ENCODE data around the gene LYSMD4.

Gene LYSMD4

GRCh38 chr15:99729920-99730319 is 3.3 kb downstream of the LYSMD4 start:
- no peak for DNase-seq

- DNase-seq: no peak
Measured at GRCh38 chr15:99729327-99729726, 3.9 kb downstream of the LYSMD4 start.

- no peak for DNase-seq
Measured at GRCh38 chr15:99728916-99729315, 4.3 kb downstream of the LYSMD4 start.

- no peak for DNase-seq
Measured at GRCh38 chr15:99727733-99728132, 5.5 kb downstream of the LYSMD4 start.

- DNase-seq: no peak
Measured at GRCh38 chr15:99727330-99727729, 5.9 kb downstream of the LYSMD4 start.

GRCh38 chr15:99726333-99726732 is 6.9 kb downstream of the LYSMD4 start:
- no peak for DNase-seq

GRCh38 chr15:99722406-99722805 is 10.8 kb downstream of the LYSMD4 start:
- no peak for DNase-seq

- no peak for DNase-seq
Measured at GRCh38 chr15:99721896-99722295, 11.3 kb downstream of the LYSMD4 start.

GRCh38 chr15:99721104-99721778 is 12.0 kb downstream of the LYSMD4 start:
- DNase-seq: no peak

GRCh38 chr15:99720533-99720932 is 12.7 kb downstream of the LYSMD4 start:
- DNase-seq: peak; percentile 13

GRCh38 chr15:99719096-99719541 is 14.1 kb downstream of the LYSMD4 start:
- no peak for DNase-seq

GRCh38 chr15:99718421-99718820 is 14.8 kb downstream of the LYSMD4 start:
- DNase-seq: no peak

- DNase-seq: no peak
Measured at GRCh38 chr15:99717161-99718009, 15.9 kb downstream of the LYSMD4 start.

- DNase-seq: no peak
Measured at GRCh38 chr15:99716540-99717095, 16.6 kb downstream of the LYSMD4 start.

- DNase-seq: no peak
Measured at GRCh38 chr15:99712415-99712814, 20.8 kb downstream of the LYSMD4 start.

- no peak for DNase-seq
Measured at GRCh38 chr15:99711625-99712024, 21.6 kb downstream of the LYSMD4 start.

- DNase-seq: no peak
Measured at GRCh38 chr15:99709243-99709986, 23.8 kb downstream of the LYSMD4 start.

- no peak for DNase-seq
Measured at GRCh38 chr15:99708563-99708962, 24.7 kb downstream of the LYSMD4 start.

GRCh38 chr15:99707473-99708270 is 25.6 kb downstream of the LYSMD4 start:
- peak; percentile 27 for DNase-seq

GRCh38 chr15:99706557-99707303 is 26.5 kb downstream of the LYSMD4 start:
- DNase-seq: peak; percentile 12

GRCh38 chr15:99704444-99704838 is 28.8 kb downstream of the LYSMD4 start:
- peak; percentile 77 for DNase-seq

Data from CD4-positive, alpha-beta T cell treated with Interleukin-4 for 4 hours (primary cell).